Neural progenitor cell (in vitro differentiated cells): ENCODE results near the gene TBC1D1. TPM values are rescaled to one million over a fixed set of nuclear protein-coding genes. Genes with fewer than 3 reads are reported as not detected.

Source experiments
- DNase-seq: peaks from one replicate; pipeline ENCODE4 v3.0.0-alpha.2; 2016; ENCODE audit warnings: low spot score
- H2AFZ ChIP-seq: fragments of 200-600 bp; sonication (generic); replicated peaks from 2 replicates; pipeline ENCODE4 v1.6.1; 2016; ENCODE audit warnings: antibody characterized with exemption
- H3F3A ChIP-seq: fragments of 200-600 bp; sonication (generic); 2 replicates; pipeline ENCODE4 v1.6.1; 2016; ENCODE audit warnings: antibody characterized with exemption, low read depth
- H3K27ac ChIP-seq: fragments of 200-600 bp; sonication (generic); 2 replicates; pipeline ENCODE4 v1.5.1; 2016; ENCODE audit warnings: mild to moderate bottlenecking
- H3K27me3 ChIP-seq: fragments of 200-600 bp; sonication (generic); 2 replicates; pipeline ENCODE4 v1.6.1; 2016; ENCODE audit warnings: mild to moderate bottlenecking, moderate library complexity
- H3K36me3 ChIP-seq: fragments of 200-600 bp; sonication (generic); 2 replicates; pipeline ENCODE4 v1.5.1; 2016
- H3K4me1 ChIP-seq: fragments of 200-600 bp; sonication (generic); 2 replicates; pipeline ENCODE4 v1.6.1; 2016; ENCODE audit warnings: mixed run types
- H3K4me2 ChIP-seq: fragments of 200-600 bp; sonication (generic); 2 replicates; pipeline ENCODE4 v1.6.1; 2016
- H3K4me3 ChIP-seq: fragments of 200-600 bp; sonication (generic); 2 replicates; pipeline ENCODE4 v1.5.1; 2016
- H3K79me2 ChIP-seq: fragments of 200-600 bp; sonication (generic); 2 replicates; pipeline ENCODE4 v1.6.1; 2016; ENCODE audit warnings: low read depth
- H3K9ac ChIP-seq: fragments of 200-600 bp; sonication (generic); 2 replicates; pipeline ENCODE4 v1.6.1; 2016
- H3K9me3 ChIP-seq: fragments of 200-600 bp; sonication (generic); 2 replicates; pipeline ENCODE4 v1.5.1; 2016; ENCODE audit warnings: low read depth
- H4K20me1 ChIP-seq: fragments of 200-600 bp; sonication (generic); 2 replicates; pipeline ENCODE4 v1.6.1; 2016; ENCODE audit warnings: low read depth
- H3K27ac Mint-ChIP-seq: 3 replicates; pipeline ENCODE4 v1.8.0; 2021; ENCODE audit warnings: mixed read lengths
- H3K27me3 Mint-ChIP-seq: 2 replicates; pipeline ENCODE4 v1.8.0; 2022; ENCODE audit warnings: low read depth, mild to moderate bottlenecking, inconsistent platforms, moderate library complexity, mixed read lengths; ENCODE audit not compliant: insufficient read depth
- H3K36me3 Mint-ChIP-seq: 3 replicates; pipeline ENCODE4 v1.8.0; 2021; ENCODE audit warnings: mixed read lengths
- H3K4me1 Mint-ChIP-seq: 3 replicates; pipeline ENCODE4 v1.8.0; 2021; ENCODE audit warnings: mixed read lengths
- H3K4me3 Mint-ChIP-seq: 3 replicates; pipeline ENCODE4 v1.8.0; 2021; ENCODE audit warnings: mild to moderate bottlenecking, moderate library complexity, mixed read lengths
- H3K9me3 Mint-ChIP-seq: 3 replicates; pipeline ENCODE4 v1.8.0; 2020; ENCODE audit warnings: mixed read lengths
- CTCF ChIP-seq: fragments of 200-600 bp; sonication (generic); IDR thresholded peaks from 2 replicates; pipeline ENCODE4 v1.5.1; 2017; ENCODE audit warnings: antibody characterized with exemption, mild to moderate bottlenecking
- EZH2 ChIP-seq: fragments of 200-600 bp; sonication (generic); IDR thresholded peaks from 2 replicates; pipeline ENCODE4 v1.6.1; 2017; ENCODE audit warnings: antibody characterized with exemption, mild to moderate bottlenecking, moderate library complexity
- EZH2phosphoT487 ChIP-seq: fragments of 200-600 bp; sonication (generic); IDR thresholded peaks from 2 replicates; pipeline ENCODE4 v1.6.1; 2017; ENCODE audit warnings: antibody characterized with exemption
- total RNA-seq: library from RNA; depleted of rRNA; stranded (reverse); fragments of >200 nt; gene quantifications from 2 replicates; pipeline ENCODE4 v1.2.3, GENCODE V29; 2015; ENCODE audit warnings: low replicate concordance

The TBC1D1 gene
- total RNA-seq, 1 donor from 2014 or later, result 208 TPM

DNA sequence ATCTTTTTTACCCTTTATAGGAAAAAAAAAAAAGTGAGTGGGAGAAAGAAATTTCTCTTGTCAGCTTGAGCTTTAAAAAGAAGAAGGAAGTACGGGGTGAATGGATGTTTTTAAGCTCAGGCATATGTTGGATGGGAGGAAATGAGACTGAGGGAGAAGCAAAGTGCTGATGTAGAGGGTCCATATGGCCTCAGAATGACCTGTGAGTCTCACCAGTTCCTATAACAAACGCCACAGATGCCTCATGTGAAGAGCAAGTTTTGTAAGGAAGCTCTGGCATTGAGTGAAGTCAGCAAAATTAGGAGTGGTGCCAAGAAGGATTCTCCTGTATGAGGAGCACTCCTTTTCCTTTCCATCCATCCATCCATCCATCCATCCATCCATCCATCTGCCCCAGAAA, 283.9 kb downstream of the TBC1D1 start:
- no peaks in the 10 kb centered on the region for H4K20me1 ChIP-seq
- H3K27me3 ChIP-seq, result no peaks in the 10 kb centered on the region
- H3K4me1 ChIP-seq, result peaks cover under 1% of the 10 kb centered on the region
- no peak overlapping the region for H3K4me3 ChIP-seq
- no peak overlapping the region for H3K4me3 Mint-ChIP-seq
- H3K9me3 Mint-ChIP-seq, result peaks cover 1% of the 10 kb centered on the region
- no peak overlapping the region for H2AFZ ChIP-seq
- peaks cover 5% of the 10 kb centered on the region for H3K4me1 Mint-ChIP-seq
- H3K27me3 Mint-ChIP-seq, result peaks cover 4% of the 10 kb centered on the region
- no peak overlapping the region for H3K9ac ChIP-seq
- no peaks in the 10 kb centered on the region for H3K79me2 ChIP-seq
- H3K9me3 ChIP-seq, result no peaks in the 10 kb centered on the region
- no peaks in the 10 kb centered on the region for H3K36me3 ChIP-seq
- H3F3A ChIP-seq, result no peaks in the 10 kb centered on the region
- H3K36me3 Mint-ChIP-seq, result no peaks in the 10 kb centered on the region
- H3K27ac ChIP-seq, result no peak overlapping the region
- no peak for DNase-seq
- no peak overlapping the region for H3K27ac Mint-ChIP-seq
- TF ChIP-seq EZH2 (no peak), EZH2phosphoT487 (no peak), CTCF (no peak)
- no peak overlapping the region for H3K4me2 ChIP-seq

GRCh38 chr4:38176165-38176564, 285.3 kb downstream of the TBC1D1 start:
- Histone ChIP-seq H3K9me3 (no peaks in the 10 kb centered on the region), H3K79me2 (no peaks in the 10 kb centered on the region), H3K27me3 (no peaks in the 10 kb centered on the region), H4K20me1 (no peaks in the 10 kb centered on the region), H3K4me1 (peaks cover 4% of the 10 kb centered on the region), H3F3A (no peaks in the 10 kb centered on the region), H2AFZ (no peak overlapping the region), H3K4me3 (no peak overlapping the region), H3K4me2 (no peak overlapping the region), H3K27ac (no peak overlapping the region), H3K9ac (no peak overlapping the region), H3K36me3 (no peaks in the 10 kb centered on the region)
- Mint-ChIP-seq H3K27ac (peak overlapping the region; percentile 36), H3K4me1 (peaks cover 15% of the 10 kb centered on the region), H3K36me3 (no peaks in the 10 kb centered on the region), H3K4me3 (no peak overlapping the region), H3K9me3 (peaks cover 3% of the 10 kb centered on the region), H3K27me3 (peaks cover 4% of the 10 kb centered on the region)
- DNase-seq, result no peak
- TF ChIP-seq EZH2 (no peak), CTCF (no peak), EZH2phosphoT487 (no peak)

DNA sequence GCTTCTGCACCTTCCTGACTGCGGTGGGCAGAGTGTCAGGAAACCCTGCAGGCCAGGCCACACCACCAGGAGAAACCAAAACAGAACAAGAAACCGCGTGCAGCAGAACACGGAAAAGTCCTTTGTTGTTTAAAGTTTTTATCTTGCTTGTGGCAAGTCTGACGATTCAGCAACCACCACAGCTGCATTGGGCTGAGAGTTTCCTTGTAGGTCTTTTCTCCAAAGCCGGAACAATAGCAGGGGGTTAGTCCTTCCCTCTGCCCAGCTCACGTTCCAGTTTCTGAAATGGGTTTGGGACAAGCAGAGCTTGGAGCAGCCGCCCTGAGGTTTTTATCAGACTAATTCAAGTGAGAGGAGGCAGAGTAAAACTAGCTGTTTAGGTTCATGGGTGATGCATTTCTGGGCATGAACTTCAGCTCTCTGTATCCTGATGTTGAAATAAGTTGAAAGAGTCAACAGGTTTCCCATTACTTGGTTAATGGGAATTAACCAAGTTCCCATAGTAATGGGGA, 286.2 kb downstream of the TBC1D1 start:
- Histone ChIP-seq H3K79me2 (no peaks in the 10 kb centered on the region), H4K20me1 (no peaks in the 10 kb centered on the region), H3K4me1 (peaks cover 4% of the 10 kb centered on the region), H3K9me3 (no peaks in the 10 kb centered on the region), H3K36me3 (no peaks in the 10 kb centered on the region), H2AFZ (no peak overlapping the region), H3K27ac (no peak overlapping the region), H3K9ac (no peak overlapping the region), H3F3A (no peaks in the 10 kb centered on the region), H3K27me3 (no peaks in the 10 kb centered on the region), H3K4me3 (no peak overlapping the region), H3K4me2 (no peak overlapping the region)
- Mint-ChIP-seq H3K27ac (peak overlapping the region; percentile 31), H3K9me3 (peaks cover 10% of the 10 kb centered on the region), H3K4me1 (peaks cover 17% of the 10 kb centered on the region), H3K4me3 (no peak overlapping the region), H3K27me3 (peaks cover 4% of the 10 kb centered on the region), H3K36me3 (no peaks in the 10 kb centered on the region)
- no peak for TF ChIP-seq CTCF
- TF ChIP-seq EZH2, result no peak
- TF ChIP-seq EZH2phosphoT487, result no peak
- DNase-seq, result no peak
